H9 (cell line): Measurements from ENCODE around the gene ARHGAP15. TPM values are rescaled to one million over a fixed set of nuclear protein-coding genes. Genes with fewer than 3 reads are reported as not detected.

ENCODE experiments used
- DNase-seq: peaks from one replicate; pipeline ENCODE4 v3.0.0-alpha.2; 2017
- H2AFZ ChIP-seq: one replicate; pipeline ENCODE4 v1.6.1; 2013; ENCODE audit warnings: mild to moderate bottlenecking, low read length, control low read depth, moderate library complexity
- H2AK5ac ChIP-seq: 2 replicates; pipeline ENCODE4 v1.6.1; 2013; ENCODE audit warnings: low read length, control low read depth, mixed read lengths; ENCODE audit not compliant: insufficient read length
- H2BK120ac ChIP-seq: one replicate; pipeline ENCODE4 v1.6.1; 2013; ENCODE audit warnings: low read depth, mild to moderate bottlenecking, low read length, control low read depth, inconsistent platforms; ENCODE audit not compliant: poor library complexity, severe bottlenecking
- H2BK12ac ChIP-seq: 2 replicates; pipeline ENCODE4 v1.6.1; 2013; ENCODE audit warnings: low read length, control low read depth, mixed read lengths, low read depth; ENCODE audit not compliant: insufficient read length
- H2BK15ac ChIP-seq: 2 replicates; pipeline ENCODE4 v1.6.1; 2013; ENCODE audit warnings: low read depth, low read length, control low read depth
- H2BK20ac ChIP-seq: one replicate; pipeline ENCODE4 v1.6.1; 2013; ENCODE audit warnings: low read depth, mild to moderate bottlenecking, low read length, control low read depth, inconsistent platforms; ENCODE audit not compliant: poor library complexity, severe bottlenecking
- H2BK5ac ChIP-seq: 2 replicates; pipeline ENCODE4 v1.6.1; 2013; ENCODE audit warnings: low read length, control low read depth, mixed read lengths; ENCODE audit not compliant: insufficient read length
- H3K14ac ChIP-seq: 2 replicates; pipeline ENCODE4 v1.6.1; 2013; ENCODE audit warnings: low read length, control low read depth; ENCODE audit not compliant: insufficient read depth
- H3K18ac ChIP-seq: 2 replicates; pipeline ENCODE4 v1.6.1; 2013; ENCODE audit warnings: low read depth, mild to moderate bottlenecking, mixed read lengths, low read length, control low read depth; ENCODE audit not compliant: insufficient read length
- H3K23ac ChIP-seq: 2 replicates; pipeline ENCODE4 v1.6.1; 2013; ENCODE audit warnings: low read length, control low read depth, mixed read lengths, low read depth; ENCODE audit not compliant: insufficient read length
- H3K23me2 ChIP-seq: 2 replicates; pipeline ENCODE4 v1.6.1; 2013; ENCODE audit warnings: low read depth, mild to moderate bottlenecking, mixed read lengths, low read length, control low read depth; ENCODE audit not compliant: insufficient read length, poor library complexity, severe bottlenecking
- H3K27ac ChIP-seq: 2 replicates; pipeline ENCODE4 v1.5.1; 2013; ENCODE audit warnings: low read length, control low read depth, mixed read lengths, low read depth; ENCODE audit not compliant: insufficient read length
- H3K27me3 ChIP-seq: 2 replicates; pipeline ENCODE4 v1.6.1; 2013; ENCODE audit warnings: low read length, control low read depth, inconsistent platforms; ENCODE audit not compliant: insufficient read depth
- H3K4ac ChIP-seq: 2 replicates; pipeline ENCODE4 v1.6.1; 2013; ENCODE audit warnings: low read depth, mild to moderate bottlenecking, control low read depth, inconsistent platforms, low read length, moderate library complexity
- H3K4me1 ChIP-seq: 2 replicates; pipeline ENCODE4 v1.6.1; 2013; ENCODE audit warnings: low read length, control low read depth, inconsistent platforms; ENCODE audit not compliant: insufficient read depth
- H3K4me2 ChIP-seq: 2 replicates; pipeline ENCODE4 v1.6.1; 2013; ENCODE audit warnings: low read length, control low read depth, mixed read lengths; ENCODE audit not compliant: insufficient read length, insufficient read depth
- H3K56ac ChIP-seq: 2 replicates; pipeline ENCODE4 v1.6.1; 2013; ENCODE audit warnings: low read depth, mild to moderate bottlenecking, mixed read lengths, low read length, control low read depth; ENCODE audit not compliant: insufficient read length
- H3K79me1 ChIP-seq: 2 replicates; pipeline ENCODE4 v1.6.1; 2013; ENCODE audit warnings: low read depth, mild to moderate bottlenecking, moderate library complexity, low read length, control low read depth, inconsistent platforms; ENCODE audit not compliant: insufficient read depth, poor library complexity, severe bottlenecking
- H3K79me2 ChIP-seq: 2 replicates; pipeline ENCODE4 v1.6.1; 2013; ENCODE audit warnings: low read length, control low read depth, inconsistent platforms; ENCODE audit not compliant: insufficient read depth
- H3K9ac ChIP-seq: 2 replicates; pipeline ENCODE4 v1.6.1; 2013; ENCODE audit warnings: low read length, control low read depth, mixed read lengths; ENCODE audit not compliant: insufficient read length; ENCODE audit errors: extremely low read depth
- H3K9me3 ChIP-seq: one replicate; pipeline ENCODE4 v1.6.1; 2013; ENCODE audit warnings: low read depth, low read length, inconsistent platforms; ENCODE audit not compliant: control insufficient read depth
- H3T11ph ChIP-seq: one replicate; pipeline ENCODE4 v1.6.1; 2013; ENCODE audit warnings: mild to moderate bottlenecking, low read length, control low read depth, inconsistent platforms
- H4K20me1 ChIP-seq: one replicate; pipeline ENCODE4 v1.6.1; 2013; ENCODE audit not compliant: control insufficient read depth, insufficient read length, insufficient read depth
- H4K5ac ChIP-seq: 2 replicates; pipeline ENCODE4 v1.6.1; 2013; ENCODE audit warnings: low read depth, mild to moderate bottlenecking, mixed read lengths, low read length, control low read depth; ENCODE audit not compliant: insufficient read length
- H4K8ac ChIP-seq: replicated peaks from 2 replicates; pipeline ENCODE4 v1.6.1; 2013; ENCODE audit warnings: low read length, control low read depth, mixed read lengths, low read depth; ENCODE audit not compliant: insufficient read length
- H4K91ac ChIP-seq: 2 replicates; pipeline ENCODE4 v1.6.1; 2013; ENCODE audit warnings: low read depth, mild to moderate bottlenecking, moderate library complexity, mixed read lengths, low read length, control low read depth; ENCODE audit not compliant: insufficient read length
- H3K27ac Mint-ChIP-seq, 3 experiments: 2 replicates in 2 of 3; 3 replicates in 1 of 3; pipeline ENCODE4 v1.8.0; 2020 to 2021; ENCODE audit warnings: mixed read lengths in 3 of 3, mild to moderate bottlenecking in 1 of 3, moderate library complexity in 1 of 3
- H3K27me3 Mint-ChIP-seq: 2 replicates; pipeline ENCODE4 v1.8.0; 2021; ENCODE audit warnings: low read depth, mild to moderate bottlenecking, moderate library complexity, mixed read lengths
- H3K36me3 Mint-ChIP-seq, 3 experiments: 2 replicates in 2 of 3; 3 replicates in 1 of 3; pipeline ENCODE4 v1.8.0; 2020 to 2021; ENCODE audit warnings: low read depth in 3 of 3, mixed read lengths in 3 of 3; ENCODE audit not compliant: insufficient read depth in 1 of 3
- H3K4me1 Mint-ChIP-seq, 2 experiments: 2 replicates each; pipeline ENCODE4 v1.8.0; 2020; ENCODE audit warnings: mixed read lengths in 2 of 2
- H3K4me3 Mint-ChIP-seq, 2 experiments: 2 replicates in 1 of 2; 3 replicates in 1 of 2; pipeline ENCODE4 v1.8.0; 2020 to 2021; ENCODE audit warnings: mild to moderate bottlenecking in 2 of 2, mixed read lengths in 2 of 2, moderate library complexity in 1 of 2
- H3K9me3 Mint-ChIP-seq, 2 experiments: 2 replicates in 1 of 2; 3 replicates in 1 of 2; pipeline ENCODE4 v1.8.0; 2020; ENCODE audit warnings: mild to moderate bottlenecking in 2 of 2, mixed read lengths in 2 of 2, moderate library complexity in 1 of 2
- total RNA-seq: library from RNA; stranded (reverse); gene quantifications from 2 replicates; pipeline ENCODE4 v1.2.1, GENCODE V29; 2021
- TF ChIP-seq, protein P1 (sequence below): fragments of 200-600 bp; sonication (generic); conservative IDR thresholded peaks from 3 replicates; pipeline ENCODE4 v1.8.0; 2021; ENCODE audit warnings: antibody characterized with exemption, mild to moderate bottlenecking

Gene ARHGAP15
- total RNA-seq, 1 experiment from 2014 or later: not detected

DNA sequence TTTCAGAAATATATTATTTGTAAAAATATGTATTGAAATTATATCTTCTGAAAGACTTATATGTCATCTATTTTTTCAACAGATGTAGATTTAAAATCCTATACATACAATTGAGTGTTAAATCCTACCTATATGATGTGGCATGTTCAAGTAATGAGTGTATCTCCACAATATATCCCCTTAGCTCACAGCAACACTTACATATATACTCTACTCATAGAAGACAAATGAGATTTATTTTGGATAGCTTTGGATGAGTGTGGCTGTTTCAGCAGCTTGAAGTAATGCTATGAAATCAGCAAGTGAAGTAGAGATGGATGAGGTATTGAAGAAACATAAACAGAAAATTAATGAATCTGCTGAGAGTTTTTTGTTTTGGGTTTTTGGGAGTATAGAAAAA, 263.1 kb downstream of the ARHGAP15 start:
- no peak overlapping the region for H3K14ac ChIP-seq
- H3K23me2 ChIP-seq: no peaks in the 10 kb centered on the region
- no peak for DNase-seq
- H3K79me1 ChIP-seq: no peaks in the 10 kb centered on the region
- H2BK20ac ChIP-seq: no peak overlapping the region
- no peak overlapping the region for H2BK5ac ChIP-seq
- no peak overlapping the region for H4K8ac ChIP-seq
- H3K4me1 ChIP-seq: peaks cover 4% of the 10 kb centered on the region; the same call in 1 of the 2 replicates
- H3K18ac ChIP-seq: no peak overlapping the region
- no peak overlapping the region for H3K4me2 ChIP-seq
- no peaks in the 10 kb centered on the region for H3K79me2 ChIP-seq
- H2BK15ac ChIP-seq: no peak overlapping the region
- TF ChIP-seq, protein P1, sequence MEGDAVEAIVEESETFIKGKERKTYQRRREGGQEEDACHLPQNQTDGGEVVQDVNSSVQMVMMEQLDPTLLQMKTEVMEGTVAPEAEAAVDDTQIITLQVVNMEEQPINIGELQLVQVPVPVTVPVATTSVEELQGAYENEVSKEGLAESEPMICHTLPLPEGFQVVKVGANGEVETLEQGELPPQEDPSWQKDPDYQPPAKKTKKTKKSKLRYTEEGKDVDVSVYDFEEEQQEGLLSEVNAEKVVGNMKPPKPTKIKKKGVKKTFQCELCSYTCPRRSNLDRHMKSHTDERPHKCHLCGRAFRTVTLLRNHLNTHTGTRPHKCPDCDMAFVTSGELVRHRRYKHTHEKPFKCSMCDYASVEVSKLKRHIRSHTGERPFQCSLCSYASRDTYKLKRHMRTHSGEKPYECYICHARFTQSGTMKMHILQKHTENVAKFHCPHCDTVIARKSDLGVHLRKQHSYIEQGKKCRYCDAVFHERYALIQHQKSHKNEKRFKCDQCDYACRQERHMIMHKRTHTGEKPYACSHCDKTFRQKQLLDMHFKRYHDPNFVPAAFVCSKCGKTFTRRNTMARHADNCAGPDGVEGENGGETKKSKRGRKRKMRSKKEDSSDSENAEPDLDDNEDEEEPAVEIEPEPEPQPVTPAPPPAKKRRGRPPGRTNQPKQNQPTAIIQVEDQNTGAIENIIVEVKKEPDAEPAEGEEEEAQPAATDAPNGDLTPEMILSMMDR: no peak
- no peaks in the 10 kb centered on the region for H3K36me3 Mint-ChIP-seq
- H3K27ac ChIP-seq: no peak overlapping the region
- no peak overlapping the region for H3K9ac ChIP-seq
- no peak overlapping the region for H2AFZ ChIP-seq
- no peaks in the 10 kb centered on the region for H3K27me3 Mint-ChIP-seq
- H4K91ac ChIP-seq: no peak overlapping the region
- H3K56ac ChIP-seq: no peak overlapping the region
- H4K5ac ChIP-seq: no peak overlapping the region
- H4K20me1 ChIP-seq: no peaks in the 10 kb centered on the region
- no peak overlapping the region for H3K4me3 Mint-ChIP-seq
- H3K9me3 ChIP-seq: no peaks in the 10 kb centered on the region
- no peak overlapping the region for H3K23ac ChIP-seq
- peaks cover 10 to 17% of the 10 kb centered on the region in 2 experiments for H3K4me1 Mint-ChIP-seq
- H2AK5ac ChIP-seq: no peak overlapping the region
- H3K27ac Mint-ChIP-seq: no peak overlapping the region
- H3K9me3 Mint-ChIP-seq: no peaks in the 10 kb centered on the region
- no peak overlapping the region for H2BK12ac ChIP-seq
- H3K27me3 ChIP-seq: no peaks in the 10 kb centered on the region
- H3K4ac ChIP-seq: no peak overlapping the region
- H3T11ph ChIP-seq: no peak overlapping the region
- H2BK120ac ChIP-seq: no peak overlapping the region
